CD4-positive, CD25-positive, alpha-beta regulatory T cell (primary cell): ENCODE measurements around the gene EPHA6. TPM values are rescaled to one million over a fixed set of nuclear protein-coding genes. Genes with fewer than 3 reads are reported as not detected.

Experiments
- ATAC-seq, 2 donors: fragments of 150-1000 bp; cut with Tn5 transposase; one replicate each; pipeline ENCODE4 v1.10.0; 2021; ENCODE audit warnings: low read depth in 2 of 2, moderate number of reproducible peaks in 2 of 2, moderate library complexity in 1 of 2
- DNase-seq, 3 donors: peaks; one replicate each; pipeline versions ENCODE4 v3.0.0 to v3.0.0-alpha.2; 2012 to 2022; ENCODE audit warnings: mixed read lengths in 1 of 3
- H3K27ac ChIP-seq: one replicate; pipeline ENCODE4 v1.7.0; 2013; ENCODE audit warnings: mild to moderate bottlenecking, low read length; ENCODE audit not compliant: insufficient read depth, poor library complexity, severe bottlenecking
- H3K27me3 ChIP-seq: one replicate; pipeline ENCODE4 v1.7.0; 2013; ENCODE audit warnings: low read length; ENCODE audit not compliant: control insufficient read depth, insufficient read depth
- H3K36me3 ChIP-seq: one replicate; pipeline ENCODE4 v1.7.0; 2013; ENCODE audit warnings: mild to moderate bottlenecking, low read length, moderate library complexity; ENCODE audit not compliant: control insufficient read depth, insufficient read depth
- H3K4me1 ChIP-seq: 2 replicates; pipeline ENCODE4 v1.7.0; 2013; ENCODE audit warnings: mild to moderate bottlenecking, low read length; ENCODE audit not compliant: insufficient read depth, control insufficient read depth, poor library complexity, severe bottlenecking
- H3K4me3 ChIP-seq: one replicate; pipeline ENCODE4 v1.7.0; 2013; ENCODE audit warnings: low read depth, mild to moderate bottlenecking, low read length, moderate library complexity
- H3K9me3 ChIP-seq, 2 experiments: 1 replicate in 1 of 2; 2 replicates in 1 of 2; pipeline ENCODE4 v1.7.0; 2013; ENCODE audit warnings: low read length in 2 of 2, mild to moderate bottlenecking in 1 of 2, moderate library complexity in 1 of 2; ENCODE audit not compliant: control insufficient read depth in 2 of 2
- H3K27ac Mint-ChIP-seq, 3 donors: one replicate each; pipeline ENCODE4 v1.8.0; 2020 to 2022; ENCODE audit warnings: mild to moderate bottlenecking in 3 of 3, mixed read lengths in 3 of 3, moderate library complexity in 2 of 3
- H3K27me3 Mint-ChIP-seq: one replicate; pipeline ENCODE4 v1.8.0; 2022; ENCODE audit warnings: mild to moderate bottlenecking, mixed read lengths
- H3K36me3 Mint-ChIP-seq: one replicate; pipeline ENCODE4 v1.8.0; 2020; ENCODE audit warnings: mixed read lengths
- H3K4me1 Mint-ChIP-seq, 4 donors: one replicate each; pipeline ENCODE4 v1.8.0; 2020 to 2022; ENCODE audit warnings: mixed read lengths in 4 of 4, mild to moderate bottlenecking in 1 of 4
- H3K4me3 Mint-ChIP-seq, 4 donors: one replicate each; pipeline ENCODE4 v1.8.0; 2020 to 2022; ENCODE audit warnings: mild to moderate bottlenecking in 4 of 4, mixed read lengths in 4 of 4, moderate library complexity in 3 of 4
- H3K9me3 Mint-ChIP-seq, 7 donors: one replicate each; pipeline ENCODE4 v1.8.0; 2020 to 2022; ENCODE audit warnings: mixed read lengths in 7 of 7, mild to moderate bottlenecking in 3 of 7, moderate library complexity in 2 of 7
- polyA plus RNA-seq, 4 donors: library from polyadenylated mRNA; unstranded; fragments of 300-500 nt; fragmentation: Illumina TruSeq; gene quantifications; one replicate each; pipeline ENCODE4 v1.2.3, GENCODE V29; 2021
- total RNA-seq: library from RNA; stranded (reverse); gene quantifications from one replicate; pipeline ENCODE4 v1.2.3, GENCODE V29; 2022

The EPHA6 gene
- total and polyA plus RNA-seq, 5 donors from 2014 or later, result not detected

- H3K36me3 Mint-ChIP-seq, result no peaks in the 10 kb centered on the region
- H3K27ac Mint-ChIP-seq, result no peak overlapping the region
- H3K36me3 ChIP-seq, result no peaks in the 10 kb centered on the region
- no peak overlapping the region for H3K4me3 Mint-ChIP-seq
- no peaks in the 10 kb centered on the region for H3K9me3 ChIP-seq
- no peaks in the 10 kb centered on the region for H3K4me1 Mint-ChIP-seq
- peaks cover 0 to 19% (median 9%) of the 10 kb centered on the region in 7 donors for H3K9me3 Mint-ChIP-seq
- no peaks in the 10 kb centered on the region for H3K4me1 ChIP-seq
- ATAC-seq, result no peak
- H3K27ac ChIP-seq, result no peak overlapping the region
- no peak overlapping the region for H3K4me3 ChIP-seq
- H3K27me3 ChIP-seq, result no peaks in the 10 kb centered on the region
- no peaks in the 10 kb centered on the region for H3K27me3 Mint-ChIP-seq
- DNase-seq, result no peak
Measured at GRCh38 chr3:97425002-97425401, 610.6 kb downstream of the EPHA6 start.

- H3K9me3 Mint-ChIP-seq, result peaks cover 0 to 6% (median 4%) of the 10 kb centered on the region in 7 donors
- H3K4me3 ChIP-seq, result no peak overlapping the region
- no peak overlapping the region for H3K27ac ChIP-seq
- no peak for DNase-seq
- no peaks in the 10 kb centered on the region for H3K4me1 Mint-ChIP-seq
- no peaks in the 10 kb centered on the region for H3K36me3 ChIP-seq
- no peak overlapping the region for H3K27ac Mint-ChIP-seq
- no peak for ATAC-seq
- no peaks in the 10 kb centered on the region for H3K4me1 ChIP-seq
- no peaks in the 10 kb centered on the region for H3K27me3 ChIP-seq
- no peaks in the 10 kb centered on the region for H3K9me3 ChIP-seq
- H3K4me3 Mint-ChIP-seq, result no peak overlapping the region
- H3K36me3 Mint-ChIP-seq, result no peaks in the 10 kb centered on the region
- no peaks in the 10 kb centered on the region for H3K27me3 Mint-ChIP-seq
Measured at GRCh38 chr3:97430601-97431000, 616.2 kb downstream of the EPHA6 start.

GRCh38 chr3:97432914-97433313 lies 618.5 kb downstream of the EPHA6 start:
- Mint-ChIP-seq H3K36me3 (no peaks in the 10 kb centered on the region), H3K4me3 (no peak overlapping the region), H3K27me3 (no peaks in the 10 kb centered on the region), H3K9me3 (no peaks in the 10 kb centered on the region), H3K4me1 (no peaks in the 10 kb centered on the region), H3K27ac (no peak overlapping the region)
- no peak for DNase-seq
- ATAC-seq, result no peak
- no peaks in the 10 kb centered on the region for H3K36me3 ChIP-seq
- H3K4me1 ChIP-seq, result no peaks in the 10 kb centered on the region
- H3K27ac ChIP-seq, result no peak overlapping the region
- no peaks in the 10 kb centered on the region for H3K27me3 ChIP-seq
- no peaks in the 10 kb centered on the region for H3K9me3 ChIP-seq
- no peak overlapping the region for H3K4me3 ChIP-seq

- H3K9me3 ChIP-seq, result no peaks in the 10 kb centered on the region
- H3K4me3 ChIP-seq, result no peak overlapping the region
- ATAC-seq (no peak), DNase-seq (no peak)
- Mint-ChIP-seq H3K4me3 (no peak overlapping the region), H3K36me3 (no peaks in the 10 kb centered on the region), H3K27ac (no peak overlapping the region), H3K9me3 (peaks cover 0 to 8% (median 0%) of the 10 kb centered on the region in 7 donors), H3K4me1 (no peaks in the 10 kb centered on the region), H3K27me3 (no peaks in the 10 kb centered on the region)
- no peaks in the 10 kb centered on the region for H3K36me3 ChIP-seq
- no peaks in the 10 kb centered on the region for H3K4me1 ChIP-seq
- no peak overlapping the region for H3K27ac ChIP-seq
- no peaks in the 10 kb centered on the region for H3K27me3 ChIP-seq
Measured at GRCh38 chr3:97438131-97438530, 623.7 kb downstream of the EPHA6 start.

- no peaks in the 10 kb centered on the region for H3K9me3 ChIP-seq
- DNase-seq (no peak), ATAC-seq (no peak)
- no peak overlapping the region for H3K27ac ChIP-seq
- H3K36me3 ChIP-seq, result no peaks in the 10 kb centered on the region
- Mint-ChIP-seq H3K9me3 (peaks cover 0 to 8% (median 0%) of the 10 kb centered on the region in 7 donors), H3K27me3 (no peaks in the 10 kb centered on the region), H3K27ac (no peak overlapping the region), H3K36me3 (no peaks in the 10 kb centered on the region), H3K4me1 (no peaks in the 10 kb centered on the region), H3K4me3 (no peak overlapping the region)
- H3K4me1 ChIP-seq, result no peaks in the 10 kb centered on the region
- H3K4me3 ChIP-seq, result no peak overlapping the region
- H3K27me3 ChIP-seq, result no peaks in the 10 kb centered on the region
Measured at GRCh38 chr3:97439373-97439772, 625.0 kb downstream of the EPHA6 start.

- no peaks in the 10 kb centered on the region for H3K27me3 ChIP-seq
- no peaks in the 10 kb centered on the region for H3K36me3 ChIP-seq
- Mint-ChIP-seq H3K27ac (no peak overlapping the region), H3K27me3 (no peaks in the 10 kb centered on the region), H3K4me3 (no peak overlapping the region), H3K36me3 (no peaks in the 10 kb centered on the region), H3K9me3 (no peaks in the 10 kb centered on the region), H3K4me1 (no peaks in the 10 kb centered on the region)
- no peaks in the 10 kb centered on the region for H3K4me1 ChIP-seq
- H3K9me3 ChIP-seq, result no peaks in the 10 kb centered on the region
- no peak overlapping the region for H3K27ac ChIP-seq
- DNase-seq, result no peak
- H3K4me3 ChIP-seq, result no peak overlapping the region
- ATAC-seq, result no peak
Measured at GRCh38 chr3:97464035-97464434, 649.6 kb downstream of the EPHA6 start.

- Mint-ChIP-seq H3K4me3 (no peak overlapping the region), H3K27me3 (no peaks in the 10 kb centered on the region), H3K9me3 (peaks cover 0 to 5% (median 0%) of the 10 kb centered on the region in 7 donors), H3K27ac (no peak overlapping the region), H3K4me1 (no peaks in the 10 kb centered on the region), H3K36me3 (no peaks in the 10 kb centered on the region)
- ATAC-seq, result no peak
- no peaks in the 10 kb centered on the region for H3K9me3 ChIP-seq
- no peak overlapping the region for H3K27ac ChIP-seq
- H3K4me3 ChIP-seq, result no peak overlapping the region
- no peaks in the 10 kb centered on the region for H3K27me3 ChIP-seq
- H3K4me1 ChIP-seq, result no peaks in the 10 kb centered on the region
- H3K36me3 ChIP-seq, result no peaks in the 10 kb centered on the region
- no peak for DNase-seq
Measured at GRCh38 chr3:97470481-97470880, 656.1 kb downstream of the EPHA6 start.

GRCh38 chr3:97479740-97480139 lies 665.3 kb downstream of the EPHA6 start:
- Histone ChIP-seq H3K4me1 (no peaks in the 10 kb centered on the region), H3K9me3 (no peaks in the 10 kb centered on the region), H3K27me3 (no peaks in the 10 kb centered on the region), H3K36me3 (no peaks in the 10 kb centered on the region), H3K27ac (no peak overlapping the region), H3K4me3 (no peak overlapping the region)
- H3K36me3 Mint-ChIP-seq, result no peaks in the 10 kb centered on the region
- no peak overlapping the region for H3K4me3 Mint-ChIP-seq
- H3K9me3 Mint-ChIP-seq, result peaks cover 0 to 6% (median 3%) of the 10 kb centered on the region in 7 donors
- H3K27me3 Mint-ChIP-seq, result no peaks in the 10 kb centered on the region
- H3K27ac Mint-ChIP-seq, result no peak overlapping the region
- H3K4me1 Mint-ChIP-seq, result no peaks in the 10 kb centered on the region
- DNase-seq, result no peak
- ATAC-seq, result no peak
